NCI-H2171 treated with DMSO at 0.1 percent for 48 hours (cell line): ENCODE measurements around the gene NUP210L.

Experiments used
- DNase-seq: peaks from one replicate; lab custom pipeline; 2025; lab: John Stamatoyannopoulos, UW

NUP210L gene

GRCh38 chr1:153944005-153944826 lies 210.7 kb downstream of the NUP210L start:
- no peak for DNase-seq

- DNase-seq: no peak
These were observed 211.9 kb downstream of the NUP210L start for GRCh38 chr1:153942766-153943549.
